ENCODE measurements around the gene NOVA2.
A peak's percentile ranks its signal among the peaks of the same experiment; 100 is the strongest.
"Not testable (repeated sequence)": the region's sequence is repeated elsewhere in the genome, so short reads cannot be mapped to it uniquely, and the experiment has no call there.

NOVA2 gene

DNA sequence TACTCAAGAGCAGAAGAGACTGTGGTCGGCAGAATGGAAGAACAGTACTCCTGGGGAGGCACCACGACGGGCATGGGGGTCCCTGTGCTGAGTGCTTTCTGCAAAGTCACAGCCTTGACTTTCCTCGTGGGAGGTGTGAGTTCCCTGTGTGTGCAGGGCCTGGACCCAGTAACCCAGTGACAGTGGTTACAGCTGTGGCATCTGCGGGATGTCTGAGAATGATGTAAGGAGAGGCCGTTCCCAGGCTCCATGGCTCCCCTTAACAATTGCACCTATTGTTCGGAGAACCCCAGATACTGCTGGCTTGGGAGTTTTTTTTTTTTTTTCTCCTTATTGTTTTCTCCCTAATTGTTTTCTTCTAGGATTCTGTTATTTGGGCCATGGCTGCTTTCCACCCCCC, 54.0 kb downstream of the NOVA2 start:
- no peak for DNase-seq

DNA sequence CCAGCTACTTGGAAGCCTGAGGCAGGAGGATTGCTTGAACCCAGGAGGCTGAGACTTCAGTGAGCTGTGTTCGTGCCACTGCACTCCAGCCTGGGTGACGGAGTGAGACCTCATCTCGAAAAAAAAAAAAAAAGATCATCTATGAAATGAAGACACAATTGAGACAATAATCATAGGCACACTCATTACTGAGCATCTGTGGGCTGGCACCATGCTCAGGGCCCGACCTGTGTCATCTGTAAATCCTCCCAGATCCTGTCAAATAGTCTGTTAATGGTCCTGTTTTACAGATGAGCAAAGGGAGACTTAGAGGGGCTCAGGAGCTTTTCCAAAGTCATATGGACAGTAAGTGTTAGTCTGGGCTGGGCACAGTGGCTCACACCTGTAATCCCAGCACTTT, 54.9 kb downstream of the NOVA2 start:
- no peak for DNase-seq

DNA sequence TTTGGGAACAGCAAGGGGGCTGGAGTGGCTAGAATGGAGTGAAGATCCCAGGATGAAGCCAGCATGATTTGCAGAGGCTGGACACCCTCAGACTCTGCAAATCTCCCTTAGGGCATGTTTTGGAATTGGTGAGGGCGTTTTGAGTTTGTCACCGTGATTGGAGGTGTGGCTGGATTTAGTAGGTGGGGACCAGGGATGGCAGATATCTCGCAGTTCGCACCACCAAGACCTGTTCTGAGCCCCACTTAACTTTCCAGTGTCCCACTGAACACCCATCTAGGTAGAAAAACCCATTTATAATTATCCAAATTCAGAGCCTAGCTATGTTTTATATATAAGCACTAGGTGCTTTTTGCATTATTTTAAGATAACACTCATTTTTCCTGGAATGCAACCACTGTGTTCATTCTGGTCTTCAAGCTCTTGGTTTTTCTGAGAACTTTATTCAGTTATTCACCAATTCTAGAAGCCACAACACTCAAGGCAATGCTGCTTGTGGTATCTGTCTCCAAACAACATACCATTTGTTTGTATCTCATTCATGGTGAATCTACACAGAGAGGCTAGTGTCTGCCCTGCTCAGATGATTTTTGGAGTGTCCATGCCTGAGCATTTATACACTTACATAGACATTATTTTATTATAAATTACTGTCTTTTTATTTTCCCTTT, 56.1 kb downstream of the NOVA2 start:
- DNase-seq: peak; percentile 50

DNA sequence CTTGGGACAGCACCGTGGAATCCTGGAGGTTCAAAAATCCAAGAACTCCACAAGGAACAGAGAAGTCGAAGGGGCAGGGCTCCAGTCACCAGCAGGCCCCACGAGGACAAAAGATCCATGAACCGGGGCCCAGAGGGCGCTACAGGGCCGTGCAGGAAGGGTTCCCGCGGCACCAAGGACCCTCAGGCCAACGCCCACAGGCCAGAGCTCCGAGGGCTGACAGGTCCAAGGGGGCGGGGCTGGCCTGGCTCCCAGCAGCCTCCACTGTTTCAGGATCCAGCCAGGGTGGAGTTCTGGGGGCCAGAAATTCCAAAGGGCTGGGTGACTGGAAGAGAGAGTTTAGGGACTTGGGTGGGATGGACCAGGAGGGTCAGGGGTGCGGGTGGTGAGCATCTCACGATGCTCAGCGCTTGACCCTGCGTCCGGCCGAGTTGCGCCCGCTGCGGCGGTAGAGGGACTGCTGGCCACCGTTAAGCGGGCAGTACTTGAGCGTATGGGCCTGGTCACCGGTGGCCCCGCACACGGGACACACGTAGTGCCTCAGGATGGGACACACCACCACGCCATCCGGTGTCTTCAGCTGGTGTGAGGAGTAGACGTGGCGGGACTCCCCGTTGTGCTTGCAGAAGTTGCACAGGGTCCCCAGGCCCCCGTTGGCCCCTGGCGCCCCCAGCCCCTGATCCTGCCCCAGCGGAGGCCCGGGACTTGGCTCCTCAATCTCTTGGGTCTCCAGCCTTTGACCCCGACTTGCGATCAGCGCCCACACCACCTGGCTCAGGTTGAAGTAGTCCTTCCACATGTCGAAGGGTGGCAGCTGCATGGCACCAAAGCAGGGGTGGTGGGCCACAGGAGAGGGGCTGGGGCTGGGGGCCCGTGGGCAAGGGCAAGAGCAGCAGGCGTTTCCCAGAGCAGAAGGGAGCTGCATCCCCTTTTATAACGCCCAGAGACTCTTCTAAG, 59.5 kb downstream of the NOVA2 start, which contains the start of gene NANOS2:
TSS of gene NANOS2 (minus strand) at position 905 of the 957 bp plus-strand sequence. CDS start at position 820, 85 bp downstream.
- DNase-seq: peak; percentile 25

DNA sequence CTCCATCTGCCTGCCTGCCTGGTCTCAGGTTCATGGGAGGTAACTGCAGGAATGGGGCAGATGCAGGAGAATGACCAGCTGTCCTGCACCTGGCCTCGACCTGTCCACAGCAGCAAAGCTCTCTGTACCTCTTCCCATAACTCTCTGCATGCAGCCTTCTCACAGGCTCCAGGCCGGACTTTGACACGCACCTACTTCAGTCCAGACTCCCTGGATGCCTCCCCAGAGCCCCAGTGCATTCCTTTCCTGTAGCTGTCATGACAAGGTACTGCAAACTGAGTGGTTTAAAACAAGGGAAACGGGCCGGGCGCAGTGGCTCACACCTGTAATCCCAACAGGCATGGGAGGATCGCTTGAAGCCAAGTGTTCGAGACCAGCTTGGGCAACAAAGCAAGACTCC, 62.4 kb downstream of the NOVA2 start:
- DNase-seq: no peak

DNA sequence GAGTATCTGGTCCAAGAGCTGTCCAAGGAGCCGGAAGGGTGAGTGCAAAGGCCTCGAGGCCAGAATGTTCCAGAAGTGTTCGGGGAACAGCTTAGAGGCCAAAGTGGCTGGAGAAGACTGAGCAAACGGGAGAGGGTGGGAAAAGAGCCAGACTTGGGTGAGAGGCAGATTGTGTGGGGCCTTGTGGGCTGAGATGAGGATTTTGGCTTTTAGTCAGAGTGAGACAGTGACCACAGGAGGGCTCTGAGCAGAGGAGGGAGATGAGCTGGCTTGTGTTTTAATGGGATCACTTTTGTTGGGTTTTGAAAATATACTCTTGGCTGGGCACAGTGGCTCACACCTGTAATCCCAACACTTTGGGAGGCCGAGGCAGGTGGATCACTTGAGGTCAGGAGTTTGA, 64.7 kb downstream of the NOVA2 start:
- DNase-seq: no peak

DNA sequence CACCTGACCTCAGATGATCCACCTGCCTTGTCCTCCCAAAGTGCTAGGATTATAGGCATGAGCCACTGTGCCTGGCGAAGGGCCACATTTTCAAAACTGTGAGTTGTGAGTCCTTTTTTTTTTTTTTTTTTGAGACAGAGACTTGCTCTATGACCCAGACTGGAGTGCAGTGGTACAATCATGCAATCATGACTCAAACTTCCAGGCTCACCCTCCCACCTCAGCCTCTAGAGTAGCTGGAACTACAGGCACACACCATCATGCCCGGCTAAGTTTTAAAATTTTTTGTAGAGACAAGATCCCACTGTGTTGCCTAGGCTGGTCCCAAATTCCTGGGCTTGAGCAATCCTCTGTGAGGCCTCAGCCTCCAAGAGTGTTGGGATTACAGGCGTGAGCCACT, 67.4 kb downstream of the NOVA2 start:
- no peak for DNase-seq

DNA sequence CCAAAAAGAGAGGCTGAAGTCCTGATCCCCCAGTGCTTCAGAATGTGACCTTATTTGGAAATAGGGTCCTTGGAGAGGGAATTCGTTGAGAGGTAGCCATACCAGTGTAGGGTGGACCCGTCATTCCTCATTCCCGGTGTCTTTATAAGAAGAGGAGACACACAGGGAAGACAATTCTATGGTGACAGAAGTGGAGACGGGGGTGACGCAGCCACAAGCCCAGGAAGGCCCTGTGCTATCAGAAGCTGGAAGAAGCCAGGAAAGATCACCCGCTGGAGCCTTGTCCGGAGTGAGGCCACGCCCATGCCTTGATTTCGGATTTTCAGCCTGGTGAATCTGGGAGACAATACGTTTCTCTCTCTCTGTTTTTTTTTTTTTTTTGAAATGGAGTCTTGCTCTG, 68.7 kb downstream of the NOVA2 start:
- DNase-seq: no peak

DNA sequence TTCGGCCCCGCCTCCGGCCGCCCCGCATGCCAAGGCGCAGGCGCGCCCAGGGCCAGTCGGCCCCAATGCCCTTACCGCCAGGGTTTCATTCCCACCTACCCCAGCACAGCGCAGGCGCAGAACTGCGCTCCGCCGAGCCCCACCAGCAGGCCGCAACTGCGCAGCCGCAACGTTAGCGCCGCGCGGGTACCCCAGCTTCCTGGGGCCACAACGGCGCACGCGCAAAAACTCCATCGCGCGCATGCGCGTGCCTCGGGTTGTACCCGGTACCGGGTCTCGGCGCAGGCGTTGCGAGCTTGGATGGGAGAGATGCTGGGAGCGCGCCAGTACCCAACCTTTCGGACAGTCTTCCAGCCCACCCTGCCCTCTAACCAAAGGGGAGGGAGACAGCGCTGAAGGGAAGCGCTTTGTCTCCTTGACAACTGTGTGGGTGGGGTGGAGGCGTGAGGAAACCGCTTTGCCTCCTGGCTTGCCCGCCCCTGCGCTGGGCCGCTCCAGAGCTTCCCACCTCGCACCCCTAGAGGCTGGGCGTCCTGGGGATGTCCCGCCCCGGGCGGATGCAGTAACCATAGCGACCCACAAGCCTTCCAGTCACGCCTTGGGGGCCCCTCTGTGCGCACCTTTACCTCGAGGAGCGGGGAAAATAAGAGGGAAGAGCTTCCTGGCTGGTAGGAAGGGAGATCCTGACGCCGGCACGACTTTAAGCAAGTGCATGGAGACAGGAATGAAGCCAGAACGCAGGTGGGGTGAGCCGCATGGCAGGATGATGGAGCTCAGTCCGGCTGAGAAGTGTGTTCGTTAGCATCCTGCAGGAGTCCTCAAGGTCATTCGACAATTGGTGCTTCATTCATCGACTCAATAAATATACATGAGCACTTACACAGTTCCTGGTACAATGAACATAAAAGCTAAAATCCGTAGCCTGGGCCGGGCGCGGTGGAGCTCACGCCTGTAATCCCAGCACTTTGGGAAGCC, 70.7 kb downstream of the NOVA2 start:
- DNase-seq: peak; percentile 97

DNA sequence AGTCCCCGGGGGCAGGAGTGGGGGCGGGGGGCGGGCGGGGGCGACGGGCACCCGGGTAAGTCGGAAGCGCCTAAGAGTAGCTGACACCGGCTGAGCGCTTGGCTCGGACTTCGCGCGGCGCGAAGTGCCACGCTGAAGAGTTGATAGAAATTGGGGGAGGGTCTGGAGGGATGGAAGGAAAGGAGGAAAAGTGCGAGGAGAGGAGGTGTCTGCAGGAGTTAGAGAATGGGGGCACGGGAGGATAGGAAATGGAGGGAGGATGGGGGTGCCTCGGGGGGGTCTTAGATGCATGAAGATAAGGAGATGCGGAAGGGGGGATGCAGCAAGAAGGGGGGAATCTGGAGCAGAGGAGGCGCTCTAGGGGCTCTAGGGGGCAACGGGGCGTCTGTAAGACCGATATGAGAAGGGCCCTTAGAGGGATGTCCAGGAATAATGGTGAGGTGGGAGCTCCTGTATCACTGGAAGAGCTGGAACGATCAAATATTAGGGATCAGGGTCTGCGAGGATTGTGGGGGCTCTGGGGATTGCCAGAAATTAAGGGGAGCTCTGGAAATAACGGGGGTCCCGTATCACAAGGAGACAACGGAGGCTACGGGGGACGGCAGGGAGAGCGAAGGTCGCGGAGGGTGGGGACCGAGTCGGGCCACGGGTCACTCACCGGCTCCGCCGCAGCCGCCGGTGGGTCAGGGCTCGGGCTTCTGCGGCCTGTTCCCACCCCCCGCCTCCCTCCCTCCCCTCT, 71.6 kb downstream of the NOVA2 start, which contains the start of gene MYPOP:
TSS of gene MYPOP (minus strand) at position 702 of the 739 bp plus-strand sequence. CDS start 840 bp downstream, outside the sequence.
- peak; percentile 20 for DNase-seq

DNA sequence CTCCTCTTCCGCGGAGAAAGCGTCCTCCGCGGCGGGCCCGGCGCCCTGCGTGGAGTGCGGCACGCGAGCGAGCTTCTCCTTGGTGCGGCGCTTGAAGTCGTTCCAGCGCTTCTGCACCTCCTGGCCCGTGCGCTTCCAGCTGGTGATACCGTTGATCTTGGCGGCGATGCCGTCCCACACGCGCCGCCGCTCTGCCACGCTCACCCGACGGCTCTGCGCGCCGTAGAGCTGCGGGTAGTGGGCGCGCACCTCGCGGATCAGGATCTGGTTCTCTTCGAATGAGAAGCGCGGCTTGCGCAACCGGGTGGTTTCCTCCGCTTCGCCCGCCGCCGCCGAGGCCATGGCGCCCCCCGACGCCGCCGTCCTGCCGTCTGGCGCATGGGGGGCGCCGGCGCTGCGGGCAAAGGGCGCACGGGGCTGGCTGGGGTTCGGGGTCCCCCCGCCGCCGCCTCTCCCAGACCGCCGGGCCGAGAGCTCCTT, 72.2 kb downstream of the NOVA2 start:
- peak; percentile 16 for DNase-seq

DNA sequence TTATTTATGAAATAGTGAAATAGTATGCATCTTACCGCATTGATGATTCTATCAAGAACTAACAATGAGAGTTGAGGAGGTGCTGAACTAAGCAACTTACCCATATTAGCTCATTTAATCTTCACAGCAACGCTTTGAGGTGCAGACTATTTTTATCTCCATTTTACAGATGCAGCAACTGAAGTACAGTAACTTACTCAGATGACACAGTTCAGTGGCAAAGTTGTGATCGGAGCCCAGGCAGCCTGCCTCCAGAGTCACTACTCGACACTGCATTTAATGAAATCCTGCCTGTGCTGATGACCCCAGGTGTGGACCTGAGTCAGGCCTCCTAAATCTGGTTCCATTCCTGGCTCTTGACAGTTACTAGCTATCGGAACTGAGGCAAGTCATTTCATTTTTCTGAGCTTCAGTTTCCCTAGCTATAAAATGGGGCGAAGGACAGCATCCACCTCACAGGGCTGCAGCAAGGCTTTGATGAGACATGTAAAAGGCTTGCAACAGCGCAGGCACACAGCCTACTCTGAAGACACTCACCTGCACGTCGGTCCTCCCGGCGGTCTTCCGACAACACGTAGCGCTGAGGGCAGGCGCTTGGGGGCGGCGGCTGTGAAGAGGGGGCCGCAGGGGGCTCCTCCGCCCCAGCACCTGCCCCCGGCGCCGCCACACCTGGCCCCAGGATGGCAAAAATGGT, 72.8 kb downstream of the NOVA2 start:
- DNase-seq: peak; percentile 68

DNA sequence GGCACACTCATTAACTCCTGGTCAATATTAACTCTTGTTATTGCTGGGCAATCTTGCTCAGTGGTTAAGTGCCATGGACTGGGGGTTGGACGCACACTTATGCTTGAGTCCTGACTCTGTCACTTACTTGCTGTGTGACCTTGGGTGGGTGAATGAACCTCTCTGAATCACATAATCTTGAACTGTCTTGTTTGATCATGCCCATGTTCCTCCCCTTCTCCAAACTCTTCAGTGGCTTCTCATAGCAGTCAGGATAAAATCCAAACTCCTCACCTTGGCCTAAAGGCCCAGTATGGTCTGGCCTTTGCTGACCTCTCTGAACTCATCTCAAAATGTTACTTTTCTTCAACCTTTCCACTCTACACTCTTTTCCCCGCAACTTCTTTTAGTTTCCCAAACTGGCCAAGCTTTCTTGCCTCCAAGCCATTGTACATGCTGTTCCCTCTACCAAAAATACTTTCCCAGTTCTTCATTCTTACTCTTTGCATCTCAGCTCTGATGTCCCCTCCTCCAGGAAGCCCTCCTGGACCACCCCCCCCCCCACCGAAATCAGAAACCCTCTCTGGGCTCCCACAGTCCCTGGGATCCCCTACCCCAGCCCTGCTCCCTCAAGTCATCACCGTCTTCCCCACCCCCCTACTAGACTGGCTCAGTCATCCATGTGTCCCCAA, 73.6 kb downstream of the NOVA2 start:
- DNase-seq: no peak

DNA sequence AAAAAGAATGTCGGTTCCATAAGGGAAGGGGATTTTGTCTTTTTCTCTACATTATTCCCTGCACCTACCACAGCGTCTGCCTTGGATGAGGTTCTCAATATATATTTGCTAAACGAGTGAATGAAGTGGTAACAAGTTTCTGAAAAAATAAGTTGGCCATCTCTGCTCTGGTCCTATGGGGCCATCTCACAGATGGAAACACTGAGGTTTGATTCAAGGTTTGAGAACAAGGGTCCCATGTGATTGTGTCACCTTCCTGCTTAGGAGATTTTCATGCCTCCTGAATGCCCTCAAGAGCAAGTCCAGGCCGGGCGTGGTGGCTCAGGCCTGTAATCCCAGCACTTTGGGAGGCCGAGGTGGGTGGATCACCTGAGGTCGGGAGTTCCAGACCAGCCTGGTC, 74.4 kb downstream of the NOVA2 start:
- DNase-seq: no peak

DNA sequence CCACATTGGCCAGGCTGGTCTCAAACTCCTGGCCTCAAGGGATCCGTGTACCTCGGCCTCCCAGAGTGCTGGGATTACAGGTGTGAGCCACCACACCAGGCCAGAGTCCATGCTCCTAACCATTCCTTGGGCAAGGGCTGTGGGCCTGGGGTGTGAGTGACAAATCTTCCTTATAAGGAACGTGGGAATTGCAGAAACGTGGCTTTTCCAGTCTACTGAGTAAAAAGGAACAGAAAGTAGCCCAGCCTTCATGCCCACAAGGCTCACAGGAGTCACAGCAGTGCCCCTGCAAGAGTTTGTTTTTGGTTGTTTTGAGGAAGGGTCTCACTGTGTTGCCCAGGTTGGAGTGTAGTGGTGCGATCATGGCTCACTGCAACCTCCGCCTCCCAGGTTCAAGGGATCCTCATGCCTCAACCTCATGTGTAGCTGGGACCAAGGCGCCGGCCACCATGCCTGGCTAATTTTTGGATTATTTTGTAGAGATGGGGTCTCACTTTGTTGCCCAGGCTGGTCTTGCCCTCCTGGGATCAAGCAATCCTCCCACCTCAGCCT, 76.3 kb downstream of the NOVA2 start:
- no peak for DNase-seq

DNA sequence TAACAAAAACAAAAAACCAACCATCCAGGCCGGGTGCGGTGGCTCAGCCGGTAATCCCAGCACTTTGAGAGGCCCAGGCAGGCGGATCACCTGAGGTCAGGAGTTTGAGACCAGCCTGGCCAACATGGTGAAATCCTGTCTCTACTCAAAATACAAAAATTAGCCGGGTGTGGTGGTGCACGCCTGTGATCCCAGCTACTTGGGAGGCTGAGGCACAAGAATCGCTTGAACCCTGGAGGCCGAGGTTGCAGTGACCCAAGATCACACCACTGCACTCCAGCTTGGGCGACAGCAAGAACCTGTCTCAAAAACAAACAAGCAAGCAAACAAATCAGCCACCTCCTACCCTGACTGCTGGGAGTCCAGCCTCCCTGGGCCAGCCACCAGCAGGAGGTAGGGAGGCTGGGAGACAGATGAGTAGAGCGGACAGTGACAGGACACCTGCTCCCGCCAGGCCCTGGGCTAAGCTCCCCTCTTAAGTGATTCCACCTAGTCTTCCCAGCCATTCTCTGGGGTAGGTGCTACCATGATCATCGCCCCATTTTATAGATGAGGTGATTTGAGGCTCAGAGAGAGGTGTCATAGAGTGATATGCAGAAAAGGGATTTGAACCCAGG, 77.6 kb downstream of the NOVA2 start:
- DNase-seq: not testable (repeated sequence)

DNA sequence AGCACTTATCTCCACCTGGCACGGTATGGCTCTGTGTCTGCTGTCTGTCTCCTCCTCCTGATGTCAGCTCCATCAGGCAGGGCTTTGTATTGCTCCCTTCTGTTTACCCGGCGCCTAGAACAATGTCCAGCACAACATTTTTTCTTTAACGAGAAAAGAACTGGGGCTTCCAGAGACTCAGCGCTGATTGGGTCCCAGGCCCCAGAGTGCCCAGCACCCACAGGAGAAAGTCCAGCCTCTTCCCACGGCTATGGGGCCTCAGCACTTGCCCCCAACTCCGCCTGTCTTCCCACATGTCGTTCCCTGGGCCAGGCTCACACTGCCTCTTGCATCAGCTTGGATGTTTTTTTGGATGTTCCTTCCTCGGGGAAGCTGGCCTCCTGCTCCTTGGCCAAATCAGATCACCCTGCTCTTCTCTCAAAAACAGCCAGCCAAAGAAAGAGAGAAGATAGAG, 78.1 kb downstream of the NOVA2 start:
- no peak for DNase-seq

DNA sequence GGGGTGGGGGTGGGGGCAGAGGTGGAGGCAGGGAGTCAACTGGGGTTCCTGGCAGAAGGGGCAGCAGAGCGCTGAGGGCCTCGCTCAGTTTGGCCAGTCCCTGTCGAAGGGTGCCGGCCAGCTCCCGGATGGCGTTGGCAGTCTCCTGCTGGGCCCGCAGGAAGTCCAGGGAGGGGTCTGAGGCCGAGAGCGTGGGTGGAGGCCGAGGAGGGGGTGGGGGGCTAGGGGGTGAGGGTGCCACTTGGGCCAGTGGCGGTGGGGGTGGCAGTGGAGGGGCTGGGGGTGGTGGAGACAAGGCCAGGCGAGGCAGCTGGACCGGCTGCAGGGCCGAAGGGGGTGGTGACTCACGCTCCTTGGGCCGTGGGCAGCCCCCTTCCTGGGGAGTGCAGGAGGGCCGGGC, 82.8 kb downstream of the NOVA2 start:
- DNase-seq: no peak

DNA sequence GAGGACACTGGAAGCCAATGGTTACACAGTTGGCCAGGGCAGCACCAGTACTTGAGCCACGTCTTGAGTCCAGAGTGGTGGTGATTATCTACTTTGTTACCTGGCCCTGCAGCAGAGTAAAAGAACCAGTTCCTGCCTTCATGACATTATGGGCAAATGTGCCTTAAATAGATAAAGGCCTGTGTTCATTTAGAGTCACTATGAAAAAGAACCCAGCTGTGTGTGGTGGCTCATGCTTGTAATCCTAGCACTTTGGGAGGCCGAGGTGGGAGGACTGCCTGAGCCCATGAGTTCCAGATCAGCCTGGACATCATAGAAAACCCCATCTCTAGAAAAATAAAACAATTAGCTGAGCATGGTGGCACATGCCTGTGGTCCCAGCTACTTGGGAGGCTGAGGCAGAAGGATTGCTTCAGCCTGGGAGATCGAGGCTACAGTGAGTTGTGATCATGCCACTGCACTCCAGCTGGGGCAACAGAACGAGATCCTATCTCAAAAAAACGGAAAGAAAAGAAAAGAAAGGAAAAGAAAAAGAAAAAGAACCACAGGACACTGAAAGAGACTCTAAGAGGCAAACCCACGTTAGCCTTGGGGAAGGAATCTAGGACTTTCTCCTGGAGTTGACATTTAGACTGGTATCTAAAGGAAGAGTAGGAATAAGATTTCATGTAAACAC, 84.3 kb downstream of the NOVA2 start:
- DNase-seq: peak; percentile 77

Measured in hematopoietic multipotent progenitor cell treated with erythropoietin and hydrocortisone succinate and interleukin-3 and kit ligand, for 8 days (in vitro differentiated cells).